GM19463 (cell line): ENCODE data around the gene VWDE.
"Not testable (repeated sequence)": the region's sequence is repeated elsewhere in the genome, so short reads cannot be mapped to it uniquely, and the experiment has no call there.

Source experiments
- ATAC-seq: cut with Tn5 transposase; IDR thresholded peaks from one replicate; pipeline ENCODE4 v1.9.1; 2021; ENCODE audit warnings: mild to moderate bottlenecking, moderate library complexity; ENCODE audit not compliant: unreplicated experiment

The VWDE gene

GRCh38 chr7:12403287-12404181 lies at the start of gene VWDE:
Gene VWDE, minus strand, starts transcription at chr7:12403865. Its CDS starts 149 bp downstream, at chr7:12403716.
- ATAC-seq: peak; percentile 40

DNA sequence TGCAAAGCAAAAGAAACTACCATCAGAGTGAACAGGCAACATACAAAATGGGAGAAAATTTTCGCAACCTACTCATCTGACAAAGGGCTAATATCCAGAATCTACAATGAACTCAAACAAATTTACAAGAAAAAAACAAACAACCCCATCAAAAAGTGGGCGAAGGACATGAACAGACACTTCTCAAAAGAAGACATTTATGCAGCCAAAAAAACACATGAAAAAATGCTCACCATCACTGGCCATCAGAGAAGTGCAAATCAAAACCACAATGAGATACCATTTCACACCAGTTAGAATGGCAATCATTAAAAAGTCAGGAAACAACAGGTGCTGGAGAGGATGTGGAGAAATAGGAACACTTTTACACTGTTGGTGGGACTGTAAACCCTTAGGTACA lies 49.5 kb upstream of the VWDE start:
- ATAC-seq: not testable (repeated sequence)

DNA sequence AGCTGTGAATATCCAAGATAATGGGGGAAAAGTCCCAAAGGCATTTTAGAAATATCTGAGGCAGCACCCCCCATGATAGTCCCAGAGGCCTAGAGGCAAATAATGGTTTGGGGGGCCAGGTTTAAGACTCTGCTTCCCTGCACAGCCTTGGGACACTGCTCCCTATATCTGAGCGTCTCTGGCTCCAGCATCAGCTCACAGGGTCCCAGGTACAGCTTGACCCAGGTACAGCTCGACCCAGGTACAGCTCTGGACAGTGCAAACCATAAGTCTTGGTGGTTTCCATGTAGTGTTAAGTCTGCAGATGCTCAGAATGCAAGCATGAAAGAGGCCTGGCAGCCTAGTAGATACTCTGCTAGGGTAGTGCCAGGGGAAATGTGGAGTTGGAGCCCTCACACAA lies 47.0 kb upstream of the VWDE start:
- ATAC-seq: no peak

DNA sequence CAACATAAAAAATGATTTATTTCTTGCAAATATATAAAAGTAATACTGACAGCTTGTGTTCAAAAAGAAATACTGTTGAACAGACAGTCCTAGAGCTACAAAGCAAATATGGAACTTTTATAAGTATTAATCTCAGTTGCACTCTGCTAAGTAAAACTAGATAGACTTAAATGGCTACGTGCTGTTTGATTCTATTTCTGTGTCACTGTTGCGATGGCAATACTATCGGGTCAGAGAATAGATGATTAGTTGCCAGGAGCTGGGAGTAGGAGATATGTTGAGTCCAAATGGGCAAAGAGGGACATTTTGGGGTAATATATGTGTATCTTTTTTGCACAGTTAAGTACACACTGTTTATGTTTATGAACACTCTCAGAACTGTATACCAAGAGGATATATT lies 41.1 kb upstream of the VWDE start:
- ATAC-seq: no peak

GRCh38 chr7:12440229-12440628 lies 36.6 kb upstream of the VWDE start:
- no peak for ATAC-seq

DNA sequence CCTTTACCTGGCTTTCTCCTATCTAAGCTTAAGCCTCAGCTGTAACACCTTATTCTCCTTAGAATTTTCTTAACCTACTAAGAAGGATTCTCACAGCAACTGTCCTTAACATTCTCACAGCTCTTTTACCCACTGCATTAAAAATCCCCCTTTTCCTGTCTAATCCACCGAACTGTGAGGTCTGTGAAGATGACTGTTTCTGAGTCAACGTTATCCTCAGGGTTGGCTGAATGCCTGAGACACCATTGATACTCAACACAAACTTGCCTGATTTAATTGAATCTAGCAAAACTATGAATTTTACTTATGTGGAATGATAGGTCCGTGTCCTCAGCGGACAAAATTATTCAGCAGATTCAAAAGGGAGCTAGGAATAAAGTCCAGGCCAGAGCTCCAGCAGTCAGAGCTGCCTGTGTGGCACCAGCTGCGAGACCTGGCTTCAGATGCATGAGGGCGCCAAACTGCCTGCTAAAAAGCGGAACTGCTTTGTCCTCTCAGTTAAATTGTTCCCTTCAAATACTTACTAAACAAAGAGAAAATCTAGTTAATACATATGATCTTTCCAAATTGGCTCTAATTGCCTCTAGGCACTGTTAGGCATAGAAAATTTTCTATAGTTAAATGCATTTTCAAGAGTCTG lies 33.4 kb upstream of the VWDE start:
- peak; percentile 42 for ATAC-seq

- no peak for ATAC-seq
Observed at GRCh38 chr7:12436126-12436525, 32.5 kb upstream of the VWDE start.

- no peak for ATAC-seq
Observed at GRCh38 chr7:12434012-12434642, 30.5 kb upstream of the VWDE start.

- ATAC-seq: no peak
Observed at GRCh38 chr7:12431886-12432556, 28.4 kb upstream of the VWDE start.

DNA sequence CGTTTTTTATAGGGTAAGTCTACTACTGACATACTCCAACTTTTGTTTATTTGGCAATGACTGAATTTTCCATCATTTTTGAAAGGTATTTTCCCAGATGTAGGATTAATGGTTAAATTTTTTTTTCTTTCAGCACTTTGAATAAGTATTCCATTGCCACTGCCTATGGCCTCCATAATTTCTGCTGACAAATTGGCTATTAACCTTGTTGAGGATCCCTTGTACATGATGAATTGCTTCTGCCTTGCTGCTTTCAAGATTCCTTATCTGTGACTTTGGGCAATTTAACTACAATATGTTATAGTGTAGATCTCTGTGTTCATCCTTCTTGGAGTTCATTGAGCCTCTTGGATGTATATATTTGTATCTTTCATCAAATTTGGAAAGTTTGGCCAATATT lies 21.6 kb upstream of the VWDE start:
- ATAC-seq: no peak

DNA sequence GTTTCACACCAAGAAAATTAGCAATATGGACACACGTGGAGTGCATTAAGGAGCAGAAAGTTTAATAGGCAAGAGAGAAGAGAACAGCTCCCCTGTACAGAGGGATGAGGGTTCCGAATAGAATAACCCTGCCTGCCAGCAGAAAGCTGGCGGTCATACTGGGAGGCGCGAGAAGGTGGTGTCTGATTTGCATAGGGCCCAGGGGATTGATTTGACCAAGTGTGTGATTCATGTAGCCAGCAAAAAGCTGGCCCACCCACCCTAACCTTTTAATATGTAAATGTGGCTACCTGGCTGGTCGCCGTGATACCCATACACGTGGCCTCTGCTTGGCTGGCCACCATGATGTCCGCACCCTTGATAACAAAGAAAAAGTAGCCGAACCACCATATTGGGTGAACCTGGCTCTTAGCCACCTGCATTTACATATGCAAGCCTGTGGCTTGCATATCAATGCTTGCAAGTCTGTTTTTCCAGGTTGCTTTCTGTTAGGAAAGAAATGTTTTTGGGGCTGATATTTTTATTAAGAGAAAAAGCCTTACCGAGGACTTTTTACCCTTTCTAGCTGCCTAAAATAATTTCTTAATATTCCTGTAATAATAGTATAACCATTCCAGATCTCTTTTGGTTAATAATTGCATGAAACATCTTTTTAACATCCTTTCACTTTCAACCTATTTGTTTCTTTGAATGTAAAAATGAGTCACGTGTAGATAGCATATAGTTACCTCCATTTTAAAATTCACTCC lies 20.5 kb upstream of the VWDE start:
- ATAC-seq: no peak

GRCh38 chr7:12423355-12423996 lies 19.8 kb upstream of the VWDE start:
- ATAC-seq: no peak

DNA sequence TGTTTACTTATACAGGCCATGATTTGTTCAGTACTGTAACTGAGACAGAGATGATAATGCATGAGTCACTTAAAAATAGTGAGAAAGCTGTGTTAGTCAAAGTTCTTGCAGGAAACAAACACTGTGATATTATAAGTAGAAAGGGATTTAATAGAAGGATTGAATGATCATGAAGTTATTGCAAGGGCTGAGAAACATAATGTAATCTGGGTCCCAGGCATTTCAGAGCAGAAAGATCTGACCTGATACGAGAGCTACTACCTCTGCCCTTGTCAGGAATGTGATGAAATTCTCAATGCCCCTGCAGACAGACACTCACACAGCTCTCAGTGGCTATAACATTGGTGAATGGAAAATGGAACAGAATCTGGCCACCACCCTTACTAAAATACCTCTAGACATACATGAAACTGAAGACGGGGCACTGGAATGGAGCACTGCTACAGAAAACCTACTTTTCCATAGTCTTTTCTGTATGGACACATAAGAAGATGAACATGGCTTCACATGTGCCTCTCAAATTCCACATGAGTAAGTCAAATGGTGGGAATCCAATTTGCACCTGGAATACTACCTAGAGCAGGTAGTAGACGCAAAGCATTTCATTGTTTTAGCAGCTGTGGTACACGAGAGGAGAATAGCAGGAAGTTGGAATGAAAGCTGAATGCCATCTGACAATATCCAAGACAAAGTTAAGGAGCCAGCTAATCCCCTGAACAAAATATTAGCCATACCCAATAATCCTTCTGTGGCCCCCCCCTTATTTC lies 19.1 kb upstream of the VWDE start:
- no peak for ATAC-seq

GRCh38 chr7:12418452-12418851 lies 14.8 kb upstream of the VWDE start:
- no peak for ATAC-seq

- no peak for ATAC-seq
Observed at GRCh38 chr7:12415072-12415471, 11.4 kb upstream of the VWDE start.

- ATAC-seq: no peak
Observed at GRCh38 chr7:12412407-12412806, 8.7 kb upstream of the VWDE start.

- no peak for ATAC-seq
Observed at GRCh38 chr7:12410523-12410922, 6.9 kb upstream of the VWDE start.

- no peak for ATAC-seq
Observed at GRCh38 chr7:12409097-12409711, 5.5 kb upstream of the VWDE start.

DNA sequence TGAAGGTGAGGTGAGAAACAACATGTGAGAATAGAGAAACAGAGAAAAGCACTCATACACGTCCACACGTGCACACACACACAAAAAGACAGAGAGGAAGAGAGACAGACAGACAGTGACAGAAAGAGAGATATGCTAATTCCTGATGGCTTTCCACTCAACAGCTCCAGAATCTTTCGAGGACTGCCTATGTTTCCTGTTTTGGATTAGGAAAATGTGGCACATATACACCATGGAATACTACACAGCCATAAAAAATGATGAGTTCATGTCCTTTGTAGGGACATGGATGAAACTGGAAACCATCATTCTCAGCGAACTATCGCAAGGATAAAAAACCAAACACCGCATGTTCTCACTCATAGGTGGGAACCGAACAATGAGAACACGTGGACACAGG lies 4.0 kb upstream of the VWDE start:
- not testable (repeated sequence) for ATAC-seq
